ENCODE measurements around the gene ZG16. TPM values are rescaled to one million over a fixed set of nuclear protein-coding genes. Genes with fewer than 3 reads are reported as not detected.

Gene ZG16
- total RNA-seq, 1 donor from 2014 or later = not detected

- no peak overlapping the region for H3K27ac ChIP-seq
- H3K27me3 ChIP-seq (ENCODE audit: low read depth) = no peaks in the 10 kb centered on the region
- intact Hi-C loops (cut with DNase I) = no loop called here
- no peak for TF ChIP-seq CTCF (IDR thresholded peaks at IDR 0.05)
- peaks cover 68% of the 10 kb centered on the region for H3K4me1 ChIP-seq
- peak overlapping the region; percentile 78 for H3K4me3 ChIP-seq
- no peaks in the 10 kb centered on the region for H3K9me3 ChIP-seq
- no peak for ATAC-seq
- no peak for DNase-seq
- H3K36me3 ChIP-seq = peaks cover 31% of the 10 kb centered on the region
Measured at GRCh38 chr16:29814592-29814991, 36.5 kb downstream of the ZG16 start.

- peaks cover 68% of the 10 kb centered on the region for H3K4me1 ChIP-seq
- peak; percentile 61 for DNase-seq
Measured at GRCh38 chr16:29815032-29815721, 37.1 kb downstream of the ZG16 start.

GRCh38 chr16:29815793-29816693, 38.0 kb downstream of the ZG16 start, which contains the start of gene PAGR1:
Gene PAGR1 (plus strand): TSS chr16:29816152. CDS start chr16:29816526, 374 bp downstream.
- Histone ChIP-seq H3K4me3 (peak within 1 kb of the TSS; percentile 78), H3K9me3 (no peaks in the 10 kb centered on the region), H3K27me3 (ENCODE audit: low read depth) (no peaks in the 10 kb centered on the region), H3K27ac (peak within 1 kb of the TSS; percentile 82), H3K36me3 (peaks cover 24% of the 10 kb centered on the region), H3K4me1 (peaks cover 61% of the 10 kb centered on the region)
- DNase-seq (peak; percentile 99), ATAC-seq (peak; percentile 85 to 90)
- intact Hi-C loops (cut with DNase I) = no loop called here
- TF ChIP-seq CTCF (IDR thresholded peaks at IDR 0.05) = peak; percentile 89

More at GRCh38 chr16:29815032-29815721, 37.1 kb downstream of the ZG16 start:
- ATAC-seq = no peak
- Histone ChIP-seq H3K36me3 (peaks cover 27% of the 10 kb centered on the region), H3K4me3 (peak overlapping the region; percentile 78), H3K9me3 (no peaks in the 10 kb centered on the region), H3K27ac (peak overlapping the region; percentile 82), H3K27me3 (ENCODE audit: low read depth) (no peaks in the 10 kb centered on the region)
- intact Hi-C loops (cut with DNase I) = no loop called here
- TF ChIP-seq CTCF (IDR thresholded peaks at IDR 0.05) = no peak

GRCh38 chr16:29816694-29817441, 38.8 kb downstream of the ZG16 start:
- H3K9me3 ChIP-seq = no peaks in the 10 kb centered on the region
- peak; percentile 80 for DNase-seq
- TF ChIP-seq CTCF (IDR thresholded peaks at IDR 0.05) = no peak
- H3K27ac ChIP-seq = peak overlapping the region; percentile 82
- H3K27me3 ChIP-seq (ENCODE audit: low read depth) = no peaks in the 10 kb centered on the region
- H3K4me3 ChIP-seq = peak overlapping the region; percentile 78
- H3K36me3 ChIP-seq = peaks cover 24% of the 10 kb centered on the region
- ATAC-seq = peak; percentile 36 to 42
- H3K4me1 ChIP-seq = peaks cover 64% of the 10 kb centered on the region
- intact Hi-C loops (cut with DNase I) = no loop called here

- Histone ChIP-seq H3K36me3 (peaks cover 24% of the 10 kb centered on the region), H3K27me3 (ENCODE audit: low read depth) (no peaks in the 10 kb centered on the region), H3K4me1 (peaks cover 68% of the 10 kb centered on the region), H3K9me3 (no peaks in the 10 kb centered on the region), H3K4me3 (peak overlapping the region; percentile 78), H3K27ac (no peak overlapping the region)
- no peak for TF ChIP-seq CTCF (IDR thresholded peaks at IDR 0.05)
- DNase-seq (no peak), ATAC-seq (no peak)
- intact Hi-C loops (cut with DNase I) = no loop called here
Measured at GRCh38 chr16:29818082-29818481, 40.0 kb downstream of the ZG16 start.
